OCI-LY3 (cell line): ENCODE data around the gene MCM3AP.
"Not testable (repeated sequence)": the region's sequence is repeated elsewhere in the genome, so short reads cannot be mapped to it uniquely, and the experiment has no call there.

ENCODE experiments used
- H2AFZ ChIP-seq: fragments of 200-600, 300-600 bp; shearing (Covaris generic); 2 replicates; pipeline ENCODE4 v1.6.0; 2014; ENCODE audit warnings: antibody characterized with exemption, low read depth, low read length
- H3K27ac ChIP-seq: fragments of 200-600, 300-600 bp; sonication (generic); 2 replicates; pipeline ENCODE4 v1.5.1; 2014; ENCODE audit warnings: mild to moderate bottlenecking, low read length, moderate library complexity, mixed read lengths
- H3K27me3 ChIP-seq: fragments of 200-600, 300-600 bp; sonication (generic); 2 replicates; pipeline ENCODE4 v1.6.1; 2014; ENCODE audit warnings: low read depth, low read length, mixed read lengths
- H3K36me3 ChIP-seq: fragments of 200-600, 300-600 bp; sonication (generic); replicated peaks from 2 replicates; pipeline ENCODE3; 2014; ENCODE audit warnings: low read depth, low read length, mixed read lengths
- H3K4me1 ChIP-seq: fragments of 300-600, 200-600 bp; sonication (generic); 2 replicates; pipeline ENCODE4 v1.6.1; 2014; ENCODE audit warnings: low read length, mixed read lengths
- H3K4me2 ChIP-seq: fragments of 200-600, 300-600 bp; sonication (generic); 2 replicates; pipeline ENCODE4 v1.6.1; 2014; ENCODE audit warnings: low read length, mixed read lengths
- H3K4me3 ChIP-seq: fragments of 300-600, 200-600 bp; sonication (generic); 2 replicates; pipeline ENCODE4 v1.5.1; 2014; ENCODE audit warnings: antibody characterized with exemption, mild to moderate bottlenecking, low read length, moderate library complexity
- H3K79me2 ChIP-seq: fragments of 300-600, 200-600 bp; shearing (Covaris generic); 2 replicates; pipeline ENCODE4 v1.6.1; 2014; ENCODE audit warnings: mild to moderate bottlenecking, low read length, mixed read lengths
- H3K9ac ChIP-seq: fragments of 300-600, 200-600 bp; shearing (Covaris generic); 2 replicates; pipeline ENCODE4 v1.6.0; 2014; ENCODE audit warnings: mild to moderate bottlenecking, low read length, moderate library complexity
- H3K9me3 ChIP-seq: fragments of 200-600, 300-600 bp; shearing (Covaris generic); 2 replicates; pipeline ENCODE4 v1.6.1; 2014; ENCODE audit warnings: low read length, mixed read lengths; ENCODE audit not compliant: insufficient read depth
- H4K20me1 ChIP-seq: fragments of 200-600, 300-600 bp; sonication (generic); 2 replicates; pipeline ENCODE4 v1.6.1; 2016; ENCODE audit warnings: low read length, mixed read lengths; ENCODE audit not compliant: insufficient read depth
- CTCF ChIP-seq: fragments of 200-600, 300-600 bp; sonication (generic); IDR thresholded peaks from 2 replicates; pipeline ENCODE4 v1.5.1; 2014; ENCODE audit warnings: antibody characterized with exemption, low read length, low read depth
- EZH2phosphoT487 ChIP-seq: fragments of 200-600 bp; shearing (Covaris generic); IDR thresholded peaks from 2 replicates; pipeline ENCODE4 v1.6.1; 2018; ENCODE audit warnings: antibody characterized with exemption, mixed run types, low read depth

MCM3AP gene

GRCh38 chr21:46202592-46203202 is 82.7 kb downstream of the MCM3AP start:
- TF ChIP-seq EZH2phosphoT487 (no peak), CTCF (no peak)
- Histone ChIP-seq H3K4me1 (no peaks in the 10 kb centered on the region), H3K9ac (no peak overlapping the region), H3K4me3 (no peak overlapping the region), H4K20me1 (no peaks in the 10 kb centered on the region), H3K27me3 (no peaks in the 10 kb centered on the region), H3K27ac (no peak overlapping the region), H3K36me3 (peaks cover 41% of the 10 kb centered on the region), H3K9me3 (no peaks in the 10 kb centered on the region), H3K4me2 (no peak overlapping the region), H2AFZ (no peak overlapping the region), H3K79me2 (no peaks in the 10 kb centered on the region; the same call in 1 of the 2 replicates)

GRCh38 chr21:46200877-46201803 is 84.3 kb downstream of the MCM3AP start:
- H3K27ac ChIP-seq, H3K9ac ChIP-seq, H3K4me3 ChIP-seq, H4K20me1 ChIP-seq, H3K4me2 ChIP-seq, H3K4me1 ChIP-seq, H3K79me2 ChIP-seq, H2AFZ ChIP-seq, H3K27me3 ChIP-seq, H3K9me3 ChIP-seq: not testable (repeated sequence)
- H3K36me3 ChIP-seq = peaks cover 44% of the 10 kb centered on the region

GRCh38 chr21:46199436-46200373 is 85.7 kb downstream of the MCM3AP start:
- H3K36me3 ChIP-seq = peaks cover 45% of the 10 kb centered on the region
- H3K9ac ChIP-seq = no peak overlapping the region
- H3K4me1 ChIP-seq = no peaks in the 10 kb centered on the region
- no peak overlapping the region for H2AFZ ChIP-seq
- H3K9me3 ChIP-seq = no peaks in the 10 kb centered on the region
- H3K4me3 ChIP-seq = no peak overlapping the region
- H3K27me3 ChIP-seq = no peaks in the 10 kb centered on the region
- TF ChIP-seq EZH2phosphoT487 (no peak), CTCF (no peak)
- H3K79me2 ChIP-seq = no peaks in the 10 kb centered on the region; the same call in 1 of the 2 replicates
- H4K20me1 ChIP-seq = no peaks in the 10 kb centered on the region
- H3K4me2 ChIP-seq = no peak overlapping the region
- no peak overlapping the region for H3K27ac ChIP-seq

GRCh38 chr21:46196733-46197132 is 88.7 kb downstream of the MCM3AP start:
- no peak overlapping the region for H3K27ac ChIP-seq
- TF ChIP-seq EZH2phosphoT487 (no peak), CTCF (no peak)
- no peaks in the 10 kb centered on the region for H3K9me3 ChIP-seq
- H3K4me3 ChIP-seq = no peak overlapping the region
- H3K4me1 ChIP-seq = no peaks in the 10 kb centered on the region
- H3K27me3 ChIP-seq = no peaks in the 10 kb centered on the region
- no peaks in the 10 kb centered on the region for H4K20me1 ChIP-seq
- H3K4me2 ChIP-seq = no peak overlapping the region
- no peak overlapping the region for H2AFZ ChIP-seq
- H3K79me2 ChIP-seq = no peaks in the 10 kb centered on the region; the same call in 1 of the 2 replicates
- H3K9ac ChIP-seq = no peak overlapping the region
- H3K36me3 ChIP-seq = peaks cover 41% of the 10 kb centered on the region
